K562 (cell line): ENCODE measurements around the gene CSAD. TPM values are rescaled to one million over a fixed set of nuclear protein-coding genes. Genes with fewer than 3 reads are reported as not detected.

Experiments used
- DEAF1 ChIP-seq: fragments of 450-650 bp; formaldehyde crosslinking; IDR thresholded peaks from 2 replicates; pipeline ENCODE4 v1.4.0; 2020; ENCODE audit warnings: mild to moderate bottlenecking, moderate library complexity
- DLX4 ChIP-seq: fragments of 250-450 bp; sonication (Bioruptor Pico); IDR thresholded peaks from 2 replicates; pipeline ENCODE4 v1.6.1; 2021; ENCODE audit warnings: mild to moderate bottlenecking
- MYNN ChIP-seq, 2 experiments: sonication (generic); formaldehyde crosslinking in 1 of 2; IDR thresholded peaks; 2 replicates each; pipeline versions ENCODE4 v1.5.0 to v1.6.1; 2016 to 2020; ENCODE audit warnings: antibody characterized with exemption in 1 of 2, missing genetic modification reagents in 1 of 2
- NEUROD1 ChIP-seq: fragments of 150-350 bp; IDR thresholded peaks from 2 replicates; pipeline ENCODE4 v1.6.1; 2014; ENCODE audit warnings: borderline replicate concordance, low read length, low read depth; ENCODE audit not compliant: partially characterized antibody
- TOE1 ChIP-seq, 2 experiments: fragments of 450-650 bp in 1 of 2; sonication (generic) in 1 of 2; formaldehyde crosslinking in 1 of 2; IDR thresholded peaks; 2 replicates each; pipeline versions ENCODE4 v1.7.1 to v1.8.0; 2016 to 2022; ENCODE audit warnings: borderline replicate concordance in 2 of 2, mild to moderate bottlenecking in 2 of 2, antibody characterized with exemption in 1 of 2, inconsistent platforms in 1 of 2, low read depth in 1 of 2, missing genetic modification reagents in 1 of 2, moderate library complexity in 1 of 2
- ZBTB33 ChIP-seq: sonication (generic); formaldehyde crosslinking; IDR thresholded peaks from 2 replicates; pipeline ENCODE4 v1.8.1; 2023; ENCODE audit warnings: mild to moderate bottlenecking, missing genetic modification reagents
- ZBTB7A ChIP-seq: IDR thresholded peaks from 2 replicates; pipeline ENCODE4 v1.6.1; 2011; ENCODE audit warnings: low read depth, mild to moderate bottlenecking, low read length, moderate library complexity, borderline replicate concordance; ENCODE audit not compliant: control insufficient read depth
- polyA plus RNA-seq, 8 experiments: library from polyadenylated mRNA; depleted of rRNA in 4 of 8; stranded (reverse) in 5 of 8; unstranded in 3 of 8; fragments of >200 nt; fragmentation: Nextera tagmentation in 2 of 8; fragmentation: Illumina TruSeq in 1 of 8; extraction: Ambion mirVana in 2 of 8; extraction: Trizol in 1 of 8; gene quantifications; 2 replicates each; pipeline versions ENCODE4 v1.2.1 to v1.2.3, GENCODE V29; 2011 to 2014; ENCODE audit warnings: inconsistent platforms in 1 of 8, missing spikeins in 1 of 8
- total RNA-seq, 7 experiments: library from RNA; depleted of rRNA in 6 of 7; stranded (reverse); fragments of >200 nt in 6 of 7; fragmentation: Illumina TruSeq in 2 of 7; extraction: Trizol in 2 of 7; gene quantifications; 2 replicates each; pipeline versions ENCODE4 v1.2.1 to v1.2.3, GENCODE V29; 2011 to 2021; ENCODE audit warnings: low replicate concordance in 1 of 7

The CSAD gene
- total and polyA plus RNA-seq, 9 of the 15 experiments (the other 6 are each of a cell fraction or from before 2014, with no cell fraction given), result 1.8 to 19.6 (median 8.1) TPM

DNA sequence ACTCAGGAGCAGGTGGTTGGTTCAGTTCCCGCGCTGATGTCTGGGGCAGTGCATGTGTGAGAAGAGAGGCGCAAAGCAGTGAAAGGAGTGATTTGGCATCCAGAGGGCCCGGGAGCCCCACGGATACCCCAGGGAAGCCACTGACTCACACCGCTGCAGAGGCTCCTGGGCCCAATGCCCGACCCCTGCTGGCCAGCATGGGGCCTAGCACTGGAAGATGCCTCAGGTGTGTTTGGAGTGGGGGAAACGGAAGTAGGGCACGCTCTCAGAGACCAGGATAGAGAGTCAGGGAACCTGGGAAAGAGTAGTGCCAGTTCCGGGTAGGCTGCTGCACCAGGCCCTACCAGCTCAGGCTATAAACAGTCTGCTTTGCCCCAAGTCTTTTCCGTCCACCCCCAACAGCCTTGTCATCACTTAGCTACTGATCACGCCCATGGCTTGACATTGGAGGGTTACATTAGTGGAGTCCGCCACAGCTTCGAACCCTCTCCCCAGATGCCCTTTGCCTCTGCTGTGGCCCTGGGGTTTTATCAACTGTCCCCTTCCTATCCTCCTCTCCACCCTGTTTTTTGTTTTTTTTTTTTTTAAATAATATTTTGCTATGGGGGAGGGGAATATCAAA lies 9.5 kb upstream of the CSAD start (continued):
- TF ChIP-seq DEAF1 (CRISPR knock-in tag) (0 out of 2 replicates have a peak, but pooled peaks have one; percentile 15), DLX4 (CRISPR knock-in tag) (no peak), NEUROD1 (no peak), ZBTB7A (peak; percentile 21; the same call in 1 of the 2 replicates), MYNN (IDR thresholded peaks at IDR 0.05) (0 out of 2 replicates have a peak, but pooled peaks have one; percentile 12), MYNN (CRISPR knock-in tag; IDR thresholded peaks at IDR 0.05) (no peak), ZBTB33 (0 out of 2 replicates have a peak, but pooled peaks have one; percentile 38), TOE1 (IDR thresholded peaks at IDR 0.05; ENCODE audit: borderline replicate concordance) (0 out of 2 replicates have a peak, but pooled peaks have one; percentile 25), TOE1 (CRISPR knock-in tag; IDR thresholded peaks at IDR 0.05; ENCODE audit: borderline replicate concordance, low read depth) (no peak)
